Transverse colon (tissue), 4 donors: ENCODE results near the gene DNAJC3. TPM values are rescaled to one million over a fixed set of nuclear protein-coding genes. Genes with fewer than 3 reads are reported as not detected.

Experiments used
- DNase-seq: peaks from one replicate; pipeline ENCODE4 v3.0.0-alpha.2; 2019
- H3K27ac ChIP-seq, 4 donors: fragments of 200-600 bp; sonication (generic); 2 replicates each; pipeline ENCODE4 v1.5.1; 2016 to 2018; ENCODE audit warnings: inconsistent platforms in 4 of 4
- H3K27me3 ChIP-seq: fragments of 200-600 bp; sonication (generic); 2 replicates; pipeline ENCODE4 v1.5.1; 2017; ENCODE audit warnings: inconsistent platforms
- H3K36me3 ChIP-seq, 4 donors: fragments of 200-600 bp; sonication (generic); 2 replicates each; pipeline ENCODE4 v1.5.1; 2017 to 2019; ENCODE audit warnings: inconsistent platforms in 4 of 4
- H3K4me1 ChIP-seq, 4 donors: fragments of 200-600 bp; sonication (generic); 2 replicates each; pipeline ENCODE4 v1.5.1; 2017 to 2020; ENCODE audit warnings: inconsistent platforms in 4 of 4
- H3K4me3 ChIP-seq, 4 donors: fragments of 200-600 bp; sonication (generic); 1 replicate in 1 of 4; 2 replicates in 3 of 4; pipeline versions ENCODE4 v1.5.1 to v1.6.1; 2017 to 2019; ENCODE audit warnings: inconsistent platforms in 4 of 4
- H3K9me3 ChIP-seq, 2 donors: fragments of 200-600 bp; sonication (generic); 2 replicates each; pipeline ENCODE4 v1.5.1; 2017 to 2019; ENCODE audit warnings: inconsistent platforms in 2 of 2
- EP300 ChIP-seq: sonication (generic); formaldehyde crosslinking; IDR thresholded peaks from one replicate; pipeline ENCODE4 v1.6.1; 2017; ENCODE audit warnings: antibody characterized with exemption, low read depth
- POLR2A ChIP-seq: fragments of 450-650 bp; IDR thresholded peaks from one replicate; pipeline ENCODE4 v1.6.1; 2016; ENCODE audit warnings: antibody characterized with exemption, mild to moderate bottlenecking, moderate library complexity
- POLR2AphosphoS5 ChIP-seq, 3 donors: sonication (generic); formaldehyde crosslinking; IDR thresholded peaks; one replicate each; pipeline ENCODE4 v1.6.1; 2016; ENCODE audit warnings: antibody characterized with exemption in 3 of 3
- WGBS, 2 donors: methylation state at CpG; one replicate each; pipeline ENCODE4 v1.1.5; 2018; ENCODE audit warnings: low coverage in 1 of 2; 5-methylcytosine and 5-hydroxymethylcytosine counted together
- in situ Hi-C, 4 donors: fragments of 200-750 bp; cut with MboI; loops; one replicate each; pipeline versions ENCODE4 v1.15.0 to v1.15.1; 2017; ENCODE audit warnings: low sequenced_read_pairs in 3 of 4, low pct_ligation_motif_present in 1 of 4, low pct_unique_long_range_greater_than_20kb in 1 of 4
- intact Hi-C: fragments of 100-400 bp; cut with DNase I; formaldehyde crosslinking; loops from one replicate; pipeline ENCODE4 v1.15.1; 2023; ENCODE audit warnings: low total_unique reads
- total RNA-seq, 4 donors: library from RNA; depleted of rRNA; stranded (reverse); fragments of >200 nt; gene quantifications; one replicate each; pipeline ENCODE4 v1.1.0, GENCODE V29; 2016
- TF ChIP-seq, protein P1 (sequence below), 5 experiments: fragments of 200-600 bp in 3 of 5; fragments of 450-650 bp in 2 of 5; sonication (generic) in 3 of 5; IDR thresholded peaks; 1 replicate in 2 of 5; 2 replicates in 3 of 5; pipeline ENCODE4 v1.5.1; 2016 to 2017; ENCODE audit warnings: antibody characterized with exemption in 5 of 5, inconsistent platforms in 3 of 5, mild to moderate bottlenecking in 2 of 5, moderate library complexity in 1 of 5

Gene DNAJC3
- total RNA-seq, 4 donors from 2014 or later: 22.8 to 49.7 (median 35.5) TPM

DNA sequence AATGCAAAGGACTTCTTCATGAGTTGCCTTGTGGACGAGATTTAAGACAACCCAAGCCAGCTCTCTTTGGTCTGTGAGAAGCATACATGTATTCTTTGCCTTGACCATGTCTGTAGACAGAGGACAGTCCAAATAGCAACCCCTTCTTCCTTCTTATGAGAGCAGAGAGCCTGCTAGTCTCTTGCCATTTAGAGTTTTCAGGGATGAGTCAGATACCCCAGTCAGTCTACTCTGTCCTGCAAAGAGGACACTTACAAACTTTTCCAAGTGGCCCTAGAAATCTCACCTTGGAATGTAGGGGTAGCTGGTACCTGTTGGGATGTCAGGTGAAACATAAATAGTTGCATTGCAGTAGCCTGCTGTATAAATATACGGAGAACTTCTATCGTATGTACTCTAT is 36.7 kb downstream of the DNAJC3 start:
- intact Hi-C loops: no loop called here
- no peaks in the 10 kb centered on the region for H3K27me3 ChIP-seq
- no peaks in the 10 kb centered on the region for H3K9me3 ChIP-seq
- H3K27ac ChIP-seq: no peak overlapping the region
- 96 to 98% methylated on average over 3 of the region's 3 CpGs for WGBS, 2 donors
- no peak for TF ChIP-seq POLR2A
- TF ChIP-seq, protein P1, sequence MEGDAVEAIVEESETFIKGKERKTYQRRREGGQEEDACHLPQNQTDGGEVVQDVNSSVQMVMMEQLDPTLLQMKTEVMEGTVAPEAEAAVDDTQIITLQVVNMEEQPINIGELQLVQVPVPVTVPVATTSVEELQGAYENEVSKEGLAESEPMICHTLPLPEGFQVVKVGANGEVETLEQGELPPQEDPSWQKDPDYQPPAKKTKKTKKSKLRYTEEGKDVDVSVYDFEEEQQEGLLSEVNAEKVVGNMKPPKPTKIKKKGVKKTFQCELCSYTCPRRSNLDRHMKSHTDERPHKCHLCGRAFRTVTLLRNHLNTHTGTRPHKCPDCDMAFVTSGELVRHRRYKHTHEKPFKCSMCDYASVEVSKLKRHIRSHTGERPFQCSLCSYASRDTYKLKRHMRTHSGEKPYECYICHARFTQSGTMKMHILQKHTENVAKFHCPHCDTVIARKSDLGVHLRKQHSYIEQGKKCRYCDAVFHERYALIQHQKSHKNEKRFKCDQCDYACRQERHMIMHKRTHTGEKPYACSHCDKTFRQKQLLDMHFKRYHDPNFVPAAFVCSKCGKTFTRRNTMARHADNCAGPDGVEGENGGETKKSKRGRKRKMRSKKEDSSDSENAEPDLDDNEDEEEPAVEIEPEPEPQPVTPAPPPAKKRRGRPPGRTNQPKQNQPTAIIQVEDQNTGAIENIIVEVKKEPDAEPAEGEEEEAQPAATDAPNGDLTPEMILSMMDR (IDR thresholded peaks at IDR 0.05): no peak
- TF ChIP-seq EP300: no peak
- no peak for TF ChIP-seq POLR2AphosphoS5 (IDR thresholded peaks at IDR 0.05)
- no peaks in the 10 kb centered on the region for H3K4me1 ChIP-seq
- no peak overlapping the region for H3K4me3 ChIP-seq
- peaks cover 0 to 28% (median 15%) of the 10 kb centered on the region in 4 donors for H3K36me3 ChIP-seq
- no peak for DNase-seq
- in situ Hi-C loops: no loop called here

DNA sequence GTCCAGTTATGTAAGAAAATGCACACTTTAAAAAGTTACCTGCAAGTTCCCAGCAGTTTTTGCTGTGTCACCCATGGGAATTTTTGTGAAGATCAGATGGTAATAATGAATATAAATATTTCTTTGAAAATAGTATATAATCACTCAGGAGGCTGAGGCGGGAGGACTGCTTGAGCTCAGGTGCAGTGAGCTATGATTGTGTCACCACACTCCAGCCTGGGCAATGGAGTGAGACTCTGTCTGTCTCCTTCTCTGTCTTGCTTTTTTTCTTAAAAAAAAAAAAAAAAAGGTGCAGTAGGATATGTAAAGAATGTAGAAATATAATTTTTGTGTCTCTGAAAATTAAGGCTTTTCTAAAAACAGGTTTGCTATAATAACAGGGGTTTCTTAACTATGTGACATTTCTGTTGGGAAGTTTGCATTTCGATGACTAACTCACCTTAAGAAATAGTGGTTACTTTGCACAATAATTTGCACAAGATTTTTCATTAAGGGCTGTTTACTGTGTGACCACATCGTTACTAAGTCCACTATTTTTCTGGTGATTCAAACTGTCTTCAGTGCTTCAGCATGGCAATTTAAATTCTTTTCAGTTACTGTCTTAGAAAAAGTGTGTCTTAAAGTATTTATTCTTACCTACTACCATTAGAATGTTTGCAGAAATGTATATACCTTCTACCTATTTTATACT is 37.3 kb downstream of the DNAJC3 start:
- no peaks in the 10 kb centered on the region for H3K9me3 ChIP-seq
- in situ Hi-C loops (no loop called here), intact Hi-C loops (no loop called here)
- H3K27ac ChIP-seq: no peak overlapping the region
- 85 to 87% methylated on average over 3 of the region's 3 CpGs for WGBS, 2 donors
- no peaks in the 10 kb centered on the region for H3K27me3 ChIP-seq
- DNase-seq: no peak
- H3K36me3 ChIP-seq: peaks cover 0 to 28% (median 15%) of the 10 kb centered on the region in 4 donors
- no peak overlapping the region for H3K4me3 ChIP-seq
- no peaks in the 10 kb centered on the region for H3K4me1 ChIP-seq
- TF ChIP-seq POLR2A (no peak), POLR2AphosphoS5 (IDR thresholded peaks at IDR 0.05) (no peak), EP300 (no peak)
- TF ChIP-seq, protein P1 (IDR thresholded peaks at IDR 0.05): no peak

DNA sequence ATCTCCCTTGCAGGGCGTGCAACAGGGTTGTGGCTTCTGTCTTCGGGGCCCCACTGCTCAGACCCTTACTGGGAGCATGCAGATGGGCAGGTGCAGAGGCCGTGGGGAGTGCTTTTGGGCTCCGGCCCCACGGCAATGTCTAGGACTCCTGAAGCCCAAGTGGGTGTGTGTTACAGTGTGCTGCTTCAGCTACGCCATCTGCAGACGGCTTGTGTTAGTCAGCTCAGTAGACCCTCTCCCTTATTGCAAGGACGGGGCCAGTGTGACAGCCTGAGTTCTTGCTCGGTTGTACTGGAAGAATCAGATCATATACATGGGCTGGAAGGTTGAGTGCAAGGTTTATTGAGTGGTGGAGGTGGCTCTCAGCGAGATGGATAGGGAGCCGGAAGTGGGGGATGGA is 39.3 kb downstream of the DNAJC3 start:
- Histone ChIP-seq H3K27ac (no peak overlapping the region), H3K36me3 (peaks cover 0 to 20% (median 12%) of the 10 kb centered on the region in 4 donors), H3K9me3 (no peaks in the 10 kb centered on the region), H3K4me1 (no peaks in the 10 kb centered on the region), H3K27me3 (no peaks in the 10 kb centered on the region), H3K4me3 (no peak overlapping the region)
- DNase-seq: no peak
- TF ChIP-seq EP300 (no peak), POLR2A (no peak), POLR2AphosphoS5 (IDR thresholded peaks at IDR 0.05) (no peak)
- TF ChIP-seq, protein P1 (IDR thresholded peaks at IDR 0.05): no peak
- in situ Hi-C loops (no loop called here), intact Hi-C loops (no loop called here)
- WGBS, 2 donors: 95 to 100% methylated on average over 2 to 11 of the region's 11 CpGs

DNA sequence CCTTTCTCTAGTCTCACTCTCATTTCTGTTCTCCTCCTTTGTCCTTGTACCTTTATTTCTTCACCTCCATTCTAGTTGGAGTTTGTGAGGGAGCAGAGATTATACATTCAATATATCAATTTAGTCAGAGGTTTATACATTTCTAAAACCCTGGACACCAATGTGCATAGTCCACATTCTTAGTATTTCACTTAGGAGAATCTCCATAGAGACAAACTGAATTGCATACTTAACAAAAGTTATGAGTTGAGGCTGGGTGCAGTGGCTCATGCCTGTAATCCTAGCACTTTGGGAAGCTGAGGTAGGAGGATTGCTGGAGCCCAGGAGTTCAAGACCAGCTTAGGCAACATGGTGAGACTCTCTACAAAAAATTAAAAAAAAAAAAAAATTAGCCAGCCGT is 45.3 kb downstream of the DNAJC3 start:
- Histone ChIP-seq H3K27me3 (no peaks in the 10 kb centered on the region), H3K27ac (no peak overlapping the region), H3K9me3 (no peaks in the 10 kb centered on the region), H3K36me3 (peaks cover 0 to 4% (median 1%) of the 10 kb centered on the region in 4 donors), H3K4me1 (no peaks in the 10 kb centered on the region), H3K4me3 (no peak overlapping the region)
- DNase-seq: no peak
- in situ Hi-C loops (no loop called here), intact Hi-C loops (no loop called here)
- TF ChIP-seq POLR2AphosphoS5 (IDR thresholded peaks at IDR 0.05) (no peak), EP300 (no peak), POLR2A (no peak)
- TF ChIP-seq, protein P1 (IDR thresholded peaks at IDR 0.05): no peak
- 82 to 100% methylated on average over 1 of the region's 1 CpG for WGBS, 2 donors
